Ecto neural progenitor cell (in vitro differentiated cells): Measurements from ENCODE around the gene MT1HL1.
"Not testable (repeated sequence)": the region's sequence is repeated elsewhere in the genome, so short reads cannot be mapped to it uniquely, and the experiment has no call there.

ENCODE experiments used
- DNase-seq: peaks from one replicate; pipeline ENCODE4 v3.0.0-alpha.2; 2018; ENCODE audit warnings: low spot score

The MT1HL1 gene

DNA sequence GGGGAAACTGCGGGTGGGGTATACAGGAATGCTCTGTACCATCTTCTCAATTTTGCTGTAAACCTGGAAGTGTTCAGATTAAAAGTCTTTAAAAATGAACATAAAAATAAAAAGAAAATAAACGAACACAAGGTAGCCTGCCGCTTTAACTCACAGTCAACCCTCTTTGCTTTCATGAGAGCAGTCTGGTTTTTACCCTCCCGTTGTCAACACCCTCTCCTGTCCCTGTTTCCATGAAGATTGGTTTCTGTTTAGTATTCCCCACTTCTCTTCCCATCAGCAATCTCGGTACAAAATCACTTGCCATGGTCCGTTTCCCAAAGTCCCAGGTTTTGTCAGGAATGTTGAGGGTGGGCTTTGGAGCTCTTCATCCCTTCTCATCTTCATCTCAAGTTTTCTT, 28.8 kb downstream of the MT1HL1 start:
- no peak for DNase-seq

DNA sequence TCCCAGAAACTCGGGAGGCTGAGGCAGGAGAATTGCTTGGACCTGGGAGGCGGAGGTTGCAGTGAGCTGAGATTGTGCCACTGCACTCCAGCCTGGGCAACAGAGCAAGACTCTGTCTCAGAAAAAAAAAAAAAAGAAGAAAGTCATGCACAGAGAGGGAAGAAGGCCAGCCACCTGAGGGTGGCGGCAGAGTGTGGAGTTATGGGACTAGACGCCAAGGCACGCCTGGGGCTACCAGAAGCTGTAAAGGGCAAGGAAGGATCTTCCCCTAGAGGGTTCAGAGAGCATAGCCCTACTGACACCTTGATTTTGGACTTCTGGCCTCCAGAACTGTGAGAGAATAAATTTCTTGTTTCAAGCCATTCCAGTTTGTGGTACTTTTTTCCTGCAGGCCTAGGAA, 30.2 kb downstream of the MT1HL1 start:
- not testable (repeated sequence) for DNase-seq

DNA sequence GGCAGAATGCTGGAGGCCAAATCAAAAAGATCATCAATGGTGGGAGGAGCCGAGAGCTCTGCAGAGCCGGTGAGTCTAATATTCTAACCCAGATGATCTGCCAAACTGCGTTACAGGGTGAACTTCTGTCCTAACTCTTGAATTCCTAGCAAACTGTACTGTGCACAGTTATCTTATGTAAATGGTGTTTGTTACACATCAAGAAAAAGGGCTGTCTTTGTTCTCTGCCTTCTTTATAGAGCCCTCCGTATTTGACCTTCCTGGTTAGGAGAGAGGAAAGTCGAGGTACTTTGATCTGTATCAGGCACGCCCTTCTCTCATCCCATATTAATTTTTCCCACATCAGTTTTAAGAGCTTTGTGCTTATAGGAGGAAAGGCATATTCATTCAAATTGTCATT, 37.6 kb downstream of the MT1HL1 start:
- DNase-seq = no peak

DNA sequence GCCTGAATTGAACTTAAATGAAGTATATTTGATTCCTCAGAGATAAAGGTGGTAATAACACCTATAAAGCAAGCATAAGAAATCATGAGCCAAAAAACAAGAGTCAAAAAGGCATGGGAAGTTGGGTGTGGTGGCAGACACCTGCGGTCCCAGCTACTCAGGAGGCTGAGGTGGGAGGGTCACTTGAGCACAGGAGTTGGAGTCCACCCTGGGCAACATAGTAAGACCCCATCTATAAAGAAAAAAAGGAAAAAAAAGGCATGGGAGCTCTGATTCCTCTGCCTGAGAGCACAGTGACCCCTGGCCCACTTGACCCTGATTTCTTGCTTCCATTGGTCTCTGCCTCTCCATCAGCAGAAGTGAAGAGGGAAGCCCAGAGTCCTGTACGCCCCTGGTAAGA, 40.3 kb downstream of the MT1HL1 start:
- no peak for DNase-seq

DNA sequence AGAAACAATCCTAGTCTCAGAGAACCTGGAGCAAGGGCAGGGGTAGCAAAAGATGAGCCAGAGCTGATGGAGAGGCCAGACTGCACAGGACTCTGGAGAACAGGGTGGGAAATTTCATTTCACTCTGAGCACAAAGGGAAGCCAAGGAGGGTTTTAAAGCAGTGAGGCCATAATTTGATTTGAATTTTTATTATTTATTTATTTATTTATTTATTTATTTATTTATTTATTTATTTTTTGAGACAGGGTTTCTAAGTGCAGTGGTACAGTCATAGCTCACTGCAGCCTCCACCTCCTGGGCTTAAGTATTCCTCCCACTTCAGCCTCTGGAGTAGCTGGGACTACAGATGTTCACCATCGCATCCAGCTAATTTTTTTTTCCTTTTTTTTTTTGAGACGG, 45.1 kb downstream of the MT1HL1 start:
- no peak for DNase-seq

DNA sequence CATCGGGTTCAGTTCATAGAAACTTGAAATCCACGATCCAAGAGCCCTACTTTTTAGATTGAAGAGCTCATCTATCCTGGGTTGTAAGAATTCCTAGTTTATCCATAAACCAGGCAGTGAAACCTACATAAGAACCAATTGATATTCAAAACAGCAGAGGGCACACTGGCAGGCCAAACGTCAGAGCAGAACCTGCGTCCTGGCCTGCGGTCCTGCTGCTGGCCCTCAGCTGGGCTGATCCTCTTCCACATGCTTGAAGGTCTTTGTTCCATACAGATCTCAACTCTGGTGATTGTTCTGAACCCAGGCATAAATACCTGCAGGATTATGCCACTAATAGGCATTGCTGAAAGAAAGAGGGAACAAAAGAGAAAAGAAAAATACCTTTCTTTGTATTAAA, 47.0 kb downstream of the MT1HL1 start:
- no peak for DNase-seq
